GM18868 (cell line): ENCODE measurements around the gene DHRSX.
"Not testable (repeated sequence)": the region's sequence is repeated elsewhere in the genome, so short reads cannot be mapped to it uniquely, and the experiment has no call there.

ENCODE experiments used
- ATAC-seq: cut with Tn5 transposase; IDR thresholded peaks from one replicate; pipeline ENCODE4 v1.9.1; 2021; ENCODE audit warnings: mild to moderate bottlenecking, moderate library complexity; ENCODE audit not compliant: unreplicated experiment

Gene DHRSX, protein sequence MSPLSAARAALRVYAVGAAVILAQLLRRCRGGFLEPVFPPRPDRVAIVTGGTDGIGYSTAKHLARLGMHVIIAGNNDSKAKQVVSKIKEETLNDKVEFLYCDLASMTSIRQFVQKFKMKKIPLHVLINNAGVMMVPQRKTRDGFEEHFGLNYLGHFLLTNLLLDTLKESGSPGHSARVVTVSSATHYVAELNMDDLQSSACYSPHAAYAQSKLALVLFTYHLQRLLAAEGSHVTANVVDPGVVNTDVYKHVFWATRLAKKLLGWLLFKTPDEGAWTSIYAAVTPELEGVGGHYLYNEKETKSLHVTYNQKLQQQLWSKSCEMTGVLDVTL

DNA sequence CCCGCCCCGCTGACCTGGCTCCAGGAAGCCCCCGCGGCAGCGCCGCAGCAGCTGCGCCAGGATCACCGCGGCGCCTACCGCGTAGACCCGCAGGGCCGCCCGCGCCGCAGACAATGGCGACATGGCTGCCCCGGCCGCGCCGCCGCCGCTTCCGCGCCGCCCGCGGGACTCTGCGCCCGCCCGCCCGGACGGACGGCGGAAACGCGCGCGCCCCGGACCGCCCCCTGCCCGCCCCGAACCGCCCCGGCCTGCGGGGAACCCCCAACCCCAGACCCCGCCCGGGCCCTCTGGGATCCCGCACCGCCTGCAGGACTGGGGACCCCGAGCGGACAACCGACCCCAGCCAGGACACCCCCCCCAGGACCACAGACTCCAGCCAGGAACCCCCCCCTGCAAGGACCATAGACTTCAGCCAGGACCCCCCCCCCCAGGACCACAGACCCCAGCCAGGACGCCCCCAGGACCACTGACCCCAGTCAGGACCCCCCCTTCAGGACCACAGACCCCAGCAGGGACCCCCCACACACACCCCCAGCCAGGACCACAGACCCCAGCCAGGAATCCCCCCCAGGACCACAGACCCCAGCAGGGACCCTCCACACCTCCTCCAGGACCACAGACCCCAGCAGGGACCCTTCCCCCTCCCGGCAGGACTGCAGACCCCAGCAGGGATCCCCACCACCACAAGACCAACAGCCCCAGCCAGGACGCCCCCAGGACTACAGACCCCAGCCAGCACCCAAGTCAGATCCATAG, at the start of gene DHRSX, which contains the start of gene ZBED1:
DHRSX (minus strand) TSS at position 174 of the 756 bp plus-strand sequence; CDS start at position 123, 51 bp downstream.
ZBED1 (minus strand) TSS at position 174 of the 756 bp plus-strand sequence. CDS start 10,257 bp downstream, outside the sequence.
- peak; percentile 68 for ATAC-seq

DNA sequence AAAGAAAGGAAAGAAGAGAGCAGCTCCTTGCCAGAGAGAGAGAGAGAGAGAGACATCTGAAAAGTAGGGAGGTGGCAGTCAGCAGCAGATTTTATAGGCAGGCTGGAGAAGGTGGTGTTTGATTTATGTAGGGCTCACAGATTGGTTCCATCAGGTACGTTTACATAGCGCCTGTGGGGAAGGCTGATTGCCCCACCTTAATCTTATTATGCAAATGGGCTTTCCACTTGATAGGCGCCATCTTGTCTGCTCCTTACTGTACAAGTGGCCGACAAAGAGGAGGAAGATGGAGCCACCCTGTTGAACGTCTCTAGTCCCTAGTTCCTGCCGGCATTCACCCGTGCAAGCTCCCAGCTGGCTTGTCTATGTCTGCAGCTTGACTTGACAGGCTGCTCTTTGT, 49.1 kb upstream of the DHRSX start:
- no peak for ATAC-seq

DNA sequence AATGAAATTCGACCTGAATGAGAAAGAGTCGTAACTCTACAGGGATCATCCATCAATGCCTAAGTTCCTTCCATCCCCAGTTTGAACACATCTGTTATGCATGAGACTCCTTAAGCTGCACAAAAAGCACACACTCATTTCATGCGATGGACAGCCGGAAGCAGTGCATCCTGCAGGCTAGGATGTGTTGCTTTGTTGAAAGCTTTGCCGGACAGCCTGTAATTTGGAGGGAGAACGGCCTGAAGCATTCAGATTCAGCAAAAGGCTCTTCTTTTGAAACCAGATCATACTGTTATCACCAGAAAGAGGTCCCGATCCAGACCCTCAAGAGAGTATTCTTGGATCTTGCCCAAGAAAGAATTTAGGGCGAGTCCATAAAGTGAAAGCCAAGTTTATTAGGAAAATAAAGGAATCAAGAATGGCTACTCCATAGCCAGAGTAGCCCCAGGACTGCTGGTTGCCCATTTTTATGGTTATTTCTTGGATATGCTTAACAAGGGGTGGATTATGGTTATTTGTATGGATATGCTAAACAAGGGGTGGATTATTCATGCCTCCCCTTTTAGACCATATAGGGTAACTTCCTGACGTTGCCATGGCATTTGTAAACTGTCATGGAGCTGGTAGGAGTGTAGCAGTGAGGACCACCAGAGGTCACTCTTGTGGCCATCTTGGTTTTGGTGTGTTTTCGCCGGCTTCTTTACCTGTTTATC, 48.1 kb upstream of the DHRSX start:
- no peak for ATAC-seq

DNA sequence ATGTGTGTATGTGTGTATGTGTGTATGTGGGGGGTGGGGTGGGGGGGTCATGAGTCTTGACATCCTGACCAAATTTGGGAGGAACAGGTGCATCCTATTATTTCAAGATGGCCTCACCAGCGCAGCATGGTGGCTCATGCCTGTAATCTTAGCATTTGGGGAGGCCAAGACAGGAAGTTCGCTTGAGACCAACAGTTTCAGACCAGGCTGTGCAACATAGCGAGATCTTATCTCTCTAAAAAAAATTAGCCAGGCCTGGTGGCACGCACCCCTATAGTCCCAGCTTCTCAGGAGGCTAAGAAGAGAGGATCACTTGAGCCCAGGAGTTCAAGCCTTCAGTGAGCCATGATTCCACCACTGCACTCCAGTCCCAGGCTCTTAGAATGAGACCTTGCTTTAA, 47.0 kb upstream of the DHRSX start:
- ATAC-seq: no peak

DNA sequence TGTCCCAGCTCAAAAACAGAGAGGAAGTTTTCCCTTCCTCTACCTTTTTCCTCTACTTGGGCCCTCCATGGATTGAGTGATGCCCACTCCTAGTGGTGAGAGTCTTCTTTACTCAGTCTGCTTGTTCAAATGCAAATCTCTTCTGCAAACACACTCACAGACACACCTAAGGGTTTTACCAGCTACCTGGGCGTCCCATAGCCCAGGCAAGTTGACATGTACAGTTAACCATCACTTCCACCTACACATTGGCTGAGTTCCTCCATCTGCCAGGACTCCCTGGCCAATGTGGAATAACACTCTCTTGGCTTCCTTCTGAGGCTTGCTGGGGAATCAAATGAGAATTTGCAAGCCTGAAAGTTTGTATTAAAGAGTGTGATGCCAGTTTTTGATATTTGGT, 45.7 kb upstream of the DHRSX start:
- ATAC-seq: no peak

DNA sequence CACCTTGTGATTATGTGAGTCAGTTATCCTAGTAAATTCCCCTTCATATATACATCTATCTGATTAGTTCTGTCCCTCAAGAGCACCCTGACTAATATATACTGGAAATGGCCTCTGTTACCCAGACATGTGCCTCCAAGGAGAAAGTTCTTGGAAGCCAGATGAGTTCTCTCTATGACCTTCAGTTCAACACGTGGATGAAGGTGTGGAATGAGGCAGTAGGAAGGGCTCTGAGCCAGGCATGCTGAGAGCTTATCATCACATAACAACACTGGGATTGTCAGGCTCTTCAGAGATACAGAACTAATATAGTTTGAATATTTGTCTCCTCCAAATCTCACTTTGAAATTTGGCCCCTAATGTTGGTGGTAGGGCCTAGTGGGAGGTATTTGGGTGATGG, 44.4 kb upstream of the DHRSX start:
- no peak for ATAC-seq

DNA sequence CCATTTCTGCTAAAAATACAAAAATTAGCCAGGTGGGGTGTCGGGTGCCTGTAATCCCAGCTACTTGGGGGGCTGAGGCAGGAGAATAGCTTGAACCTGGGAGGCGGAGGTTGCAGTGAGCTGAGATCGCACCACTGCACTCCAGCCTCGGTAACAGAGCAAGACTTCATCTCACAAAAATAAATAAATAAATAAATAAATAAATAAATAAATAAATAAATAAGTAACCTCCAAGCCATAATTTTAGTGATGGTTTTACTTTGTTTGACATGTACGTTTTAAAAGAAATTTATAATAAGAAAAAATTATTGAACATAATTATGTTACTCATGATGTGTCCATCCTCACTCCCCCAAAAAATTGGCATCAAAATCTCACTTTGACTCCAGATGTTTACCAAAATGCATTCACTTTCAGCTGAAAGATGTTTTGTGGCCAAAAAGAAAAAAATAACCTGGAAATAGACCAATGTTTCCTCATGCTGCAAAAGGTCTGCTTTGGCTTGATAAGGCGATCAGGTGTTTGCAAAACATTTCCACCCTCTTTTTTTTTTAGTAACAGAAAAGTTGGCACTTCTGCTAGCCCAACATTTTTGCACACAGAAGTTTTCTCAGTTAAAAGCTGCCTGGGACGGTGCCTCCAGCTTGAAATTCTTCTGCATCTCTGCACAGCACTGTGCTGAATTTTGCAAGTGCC, 42.2 kb upstream of the DHRSX start:
- no peak for ATAC-seq

DNA sequence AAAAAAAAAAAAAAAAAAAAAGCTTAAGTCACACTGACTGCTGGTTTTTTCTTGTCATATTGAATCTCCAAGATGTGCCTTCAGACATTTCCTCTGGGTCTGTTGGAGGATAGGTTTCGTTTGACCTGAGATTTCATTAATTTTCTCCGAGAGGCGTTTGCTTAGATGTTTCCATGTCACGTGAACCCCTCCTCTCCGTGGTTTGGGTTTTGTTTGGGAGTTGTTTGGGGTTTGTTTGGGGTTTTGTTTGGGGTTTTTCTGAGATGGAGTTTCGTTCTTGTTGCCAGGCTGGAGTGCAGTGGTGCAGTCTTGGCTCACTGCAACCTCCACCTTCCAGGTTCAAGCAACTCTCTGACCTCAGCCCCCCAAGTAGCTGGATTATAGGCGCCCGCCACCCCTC, 40.8 kb upstream of the DHRSX start:
- no peak for ATAC-seq

DNA sequence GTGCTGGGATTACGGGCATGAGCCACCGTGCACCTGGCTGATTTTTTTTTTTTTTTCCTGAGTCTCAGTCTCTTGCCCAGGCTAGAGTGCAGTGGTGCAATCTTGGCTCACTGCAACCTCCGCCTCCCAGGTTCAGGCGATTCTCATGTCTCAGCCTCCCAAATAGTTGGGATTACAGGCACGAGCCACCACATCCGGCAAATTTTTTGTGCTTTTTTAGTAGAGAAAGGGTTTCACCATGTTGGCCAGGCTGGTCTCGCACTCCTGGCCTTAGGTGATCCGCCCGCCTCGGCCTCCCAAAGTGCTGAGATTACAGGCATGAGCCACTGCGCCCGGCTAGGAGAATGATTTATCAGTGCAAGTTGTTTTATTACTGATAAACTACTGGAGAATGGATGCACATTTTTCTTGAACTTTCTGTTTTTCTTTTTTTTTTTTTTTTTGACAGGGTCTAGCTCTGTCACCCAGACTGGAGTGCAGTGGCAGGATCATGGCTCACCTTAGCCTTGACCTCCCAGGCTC, 39.7 kb upstream of the DHRSX start:
- ATAC-seq: no peak

DNA sequence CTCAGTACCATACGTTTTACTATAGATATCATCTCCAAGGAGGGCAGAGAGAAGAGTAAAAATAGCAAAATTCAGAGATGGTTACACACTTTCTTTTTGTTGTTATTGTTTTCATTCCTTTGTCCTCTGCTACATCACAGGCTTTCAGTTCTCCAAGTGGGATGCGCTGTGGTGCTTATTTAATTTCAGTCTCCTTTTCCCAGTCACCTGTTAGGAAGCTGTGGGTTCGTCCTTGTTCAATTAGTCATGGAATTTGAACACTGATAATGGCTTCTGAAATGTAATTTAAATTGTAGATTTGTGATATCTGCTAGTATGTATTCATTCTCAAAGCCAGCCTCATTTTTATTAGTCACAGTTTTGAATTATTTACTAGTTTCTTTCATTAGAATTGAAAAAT, 38.8 kb upstream of the DHRSX start:
- no peak for ATAC-seq

DNA sequence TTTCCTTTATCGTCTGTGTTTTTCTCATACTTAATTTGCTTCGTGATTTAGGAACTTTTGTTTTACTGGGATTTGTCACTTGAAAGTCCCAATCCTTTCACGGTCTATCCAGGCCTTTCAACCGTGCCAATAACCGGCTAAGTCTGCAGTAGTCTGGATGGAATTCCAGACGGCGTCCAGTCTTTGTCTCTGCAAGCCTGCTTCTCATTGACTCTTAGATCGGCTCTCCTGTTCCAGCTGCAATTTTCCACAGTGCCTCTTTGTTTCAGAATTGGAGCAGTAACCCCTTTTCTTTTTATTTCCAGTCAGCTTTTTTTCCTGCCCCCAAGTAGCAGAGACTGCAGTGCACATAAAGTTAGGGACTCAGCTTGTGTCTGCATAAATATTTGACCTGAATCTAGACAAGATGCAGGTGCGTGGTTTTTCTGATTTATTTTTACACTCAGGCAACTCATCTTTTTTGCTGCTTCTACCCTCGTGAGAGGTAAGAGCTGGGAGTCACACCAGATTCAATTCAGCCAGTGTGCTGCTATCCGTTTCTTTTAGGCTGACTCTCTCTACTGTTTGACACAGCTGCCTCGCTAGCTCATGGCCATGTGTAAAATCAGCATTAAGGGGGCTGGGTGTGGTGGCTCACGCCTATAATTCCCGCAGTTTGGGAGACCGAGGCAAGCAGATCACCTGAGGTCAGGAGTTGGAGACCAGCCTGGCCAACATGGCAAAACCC, 37.4 kb upstream of the DHRSX start:
- ATAC-seq: no peak

DNA sequence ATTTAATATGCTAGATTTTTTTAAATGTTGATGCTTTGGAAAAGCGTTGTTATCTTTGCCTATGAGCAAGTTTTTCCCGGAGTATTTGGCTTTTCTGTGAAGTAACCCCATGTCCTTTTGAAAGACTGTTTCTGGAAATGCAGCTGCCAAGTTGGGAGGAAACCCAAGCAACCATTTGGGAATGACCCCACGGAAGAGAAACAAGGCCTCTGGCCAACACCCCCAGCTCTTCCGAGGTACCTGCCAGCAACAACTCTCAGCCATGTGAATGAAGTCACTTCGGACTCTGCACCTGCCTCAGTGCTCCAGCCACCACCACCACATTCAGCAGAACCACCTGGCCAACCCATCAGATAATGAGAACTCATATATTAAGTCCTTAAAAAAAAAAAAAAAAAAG, 36.2 kb upstream of the DHRSX start:
- ATAC-seq: no peak

DNA sequence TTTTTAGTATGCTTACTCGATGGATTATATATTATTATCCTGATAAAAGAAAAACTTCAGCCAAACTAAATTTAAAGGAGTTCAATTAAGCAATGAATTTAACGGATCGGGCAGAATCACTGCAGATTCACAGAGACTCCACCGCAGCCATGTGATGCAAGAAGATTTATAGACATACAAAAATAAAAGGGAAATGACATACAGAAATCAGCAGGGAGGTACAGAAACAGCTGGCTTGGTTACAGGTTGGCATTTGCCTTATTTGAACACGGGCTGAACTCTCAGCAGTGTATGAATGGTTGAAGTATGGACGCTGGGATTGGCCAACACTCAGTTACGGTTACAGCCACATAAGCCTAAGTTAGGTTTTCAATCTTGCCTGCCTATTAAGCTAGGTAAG, 35.4 kb upstream of the DHRSX start:
- no peak for ATAC-seq

DNA sequence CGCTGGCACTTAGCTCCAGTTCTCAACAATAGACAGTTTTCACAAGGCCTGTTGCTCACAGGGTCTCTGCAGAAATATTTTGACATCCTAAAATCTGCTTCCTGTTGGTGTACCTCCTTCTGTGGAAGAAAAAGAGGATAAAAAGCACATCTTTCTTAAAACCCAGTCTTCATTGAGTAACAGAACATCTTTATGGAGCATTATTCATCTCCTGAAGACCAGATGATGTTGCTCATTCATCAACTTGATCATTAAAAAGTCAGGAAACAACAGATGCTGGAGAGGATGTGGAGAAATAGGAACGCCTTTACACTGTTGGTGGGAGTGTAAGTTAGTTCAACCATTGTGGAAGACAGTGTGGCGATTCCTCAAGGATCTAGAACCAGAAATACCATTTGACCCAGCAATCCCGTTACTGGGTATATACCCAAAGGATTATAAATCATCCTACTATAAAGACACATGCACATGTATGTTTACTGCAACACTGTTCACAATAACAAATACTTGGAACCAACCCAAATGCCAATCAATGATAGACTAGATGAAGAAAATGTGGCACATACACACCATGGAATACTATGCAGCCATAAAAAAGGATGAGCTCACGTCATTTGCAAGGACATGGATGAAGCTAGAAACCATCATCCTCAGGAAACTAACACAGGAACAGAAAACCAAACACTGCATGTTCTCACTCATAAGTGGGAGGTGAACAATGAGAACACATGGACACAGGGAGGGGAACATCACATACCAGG, 33.7 kb upstream of the DHRSX start:
- not testable (repeated sequence) for ATAC-seq

DNA sequence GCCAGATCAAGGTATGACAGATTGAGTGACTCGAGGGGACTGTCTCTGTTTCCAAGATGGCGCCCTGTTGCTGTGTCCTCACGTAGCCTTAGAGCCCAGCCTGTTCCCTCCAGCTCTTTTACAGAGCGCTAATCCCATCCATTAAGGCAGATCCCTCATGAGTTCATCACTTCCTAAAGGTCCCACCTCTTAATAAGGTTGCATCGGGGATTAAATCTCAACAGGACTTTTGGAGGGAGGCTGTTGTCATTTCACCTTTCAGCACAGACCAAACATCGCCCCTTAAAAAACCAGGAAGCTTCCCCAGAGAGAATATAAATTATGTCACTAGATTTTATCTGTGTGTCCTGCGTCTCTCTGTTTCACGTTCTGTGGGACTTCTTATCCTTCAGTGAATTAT, 32.6 kb upstream of the DHRSX start:
- ATAC-seq: no peak

DNA sequence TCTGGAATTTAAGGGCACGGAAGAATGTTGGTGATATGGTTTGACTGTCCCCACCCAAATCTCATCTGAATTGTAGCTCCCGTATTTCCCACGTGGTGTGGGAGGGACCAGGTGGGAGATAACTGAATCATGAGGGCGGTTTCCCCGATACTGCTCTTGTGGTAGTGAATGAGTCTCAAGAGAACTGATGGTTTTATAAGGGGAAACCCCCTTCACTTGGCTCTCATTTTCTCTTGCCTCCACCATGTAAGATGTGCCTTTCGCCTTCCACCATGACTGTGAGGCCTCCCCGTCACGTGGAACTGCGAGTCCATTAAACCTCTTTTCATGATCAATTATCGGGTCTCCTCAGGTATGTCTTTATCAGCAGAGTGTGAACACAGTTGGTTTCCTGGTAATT, 25.6 kb upstream of the DHRSX start:
- no peak for ATAC-seq

DNA sequence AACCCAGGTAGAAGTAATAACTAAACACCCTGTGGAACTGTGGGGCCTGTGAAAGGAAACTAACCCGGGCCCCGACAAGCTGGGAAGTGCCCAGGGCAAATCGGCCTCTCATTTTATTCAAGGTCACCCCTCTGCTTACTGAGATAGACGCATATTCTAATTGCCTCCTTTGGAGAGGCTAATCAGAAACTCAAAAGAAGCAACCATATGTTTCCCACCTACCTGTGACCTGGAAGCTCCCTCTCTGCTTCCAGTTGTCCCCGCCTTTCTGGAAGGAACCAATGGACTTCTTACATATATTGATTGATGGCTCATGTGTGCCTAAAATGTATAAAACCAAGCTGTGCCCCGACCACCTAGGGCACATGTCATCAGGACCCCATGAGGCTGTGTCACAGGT, 23.1 kb upstream of the DHRSX start:
- ATAC-seq: no peak

DNA sequence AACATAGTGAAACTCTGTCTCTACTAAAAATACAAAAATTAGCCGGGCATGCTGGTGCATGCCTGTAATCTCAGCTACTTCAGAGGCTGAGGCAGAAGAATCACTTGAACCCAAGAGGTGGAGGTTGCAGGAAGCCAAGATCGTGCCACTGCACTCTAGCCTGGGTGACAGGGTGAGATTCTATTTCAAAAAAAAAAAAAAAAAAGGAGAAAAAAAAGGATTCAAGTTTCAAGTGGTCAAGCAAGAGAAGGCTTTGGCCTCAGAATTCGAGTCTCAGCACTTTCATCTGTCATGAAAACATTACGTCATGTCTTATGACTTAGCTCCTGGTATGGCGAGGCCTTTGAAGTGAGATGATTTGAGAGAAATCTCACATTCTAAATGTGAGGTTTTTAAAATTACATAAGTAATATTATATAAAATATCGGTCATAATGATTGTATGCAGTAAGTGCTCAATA, 21.2 kb upstream of the DHRSX start:
- peak; percentile 25 for ATAC-seq
